Tibial nerve (tissue), 4 donors: ENCODE measurements around the gene TMEM140. TPM values are rescaled to one million over a fixed set of nuclear protein-coding genes. Genes with fewer than 3 reads are reported as not detected.

ENCODE experiments used
- DNase-seq, 2 donors: peaks; one replicate each; pipeline ENCODE4 v3.0.0-alpha.2; 2019; ENCODE audit warnings: low spot score in 2 of 2
- H3K27ac ChIP-seq, 4 donors: fragments of 200-600 bp; sonication (generic) in 3 of 4; one replicate each; pipeline ENCODE4 v1.5.1; 2017 to 2019; ENCODE audit warnings: mild to moderate bottlenecking in 1 of 4
- H3K27me3 ChIP-seq, 2 donors: fragments of 200-600 bp; sonication (generic) in 1 of 2; one replicate each; pipeline versions ENCODE4 v1.5.1 to v1.6.0; 2017 to 2019
- H3K36me3 ChIP-seq, 3 donors: fragments of 200-600 bp; sonication (generic); one replicate each; pipeline ENCODE4 v1.5.1; 2018 to 2019
- H3K4me1 ChIP-seq, 4 donors: fragments of 200-600 bp; sonication (generic) in 3 of 4; one replicate each; pipeline ENCODE4 v1.5.1; 2017 to 2019
- H3K4me3 ChIP-seq, 4 donors: fragments of 200-600 bp; sonication (generic) in 3 of 4; one replicate each; pipeline ENCODE4 v1.5.1; 2017 to 2019; ENCODE audit warnings: mild to moderate bottlenecking in 1 of 4, moderate library complexity in 1 of 4
- H3K9me3 ChIP-seq, 4 donors: fragments of 200-600 bp; sonication (generic) in 3 of 4; one replicate each; pipeline ENCODE4 v1.5.1; 2017 to 2019
- EP300 ChIP-seq, 2 donors: sonication (generic); formaldehyde crosslinking; IDR thresholded peaks; one replicate each; pipeline ENCODE4 v1.6.1; 2017; ENCODE audit warnings: antibody characterized with exemption in 2 of 2, mild to moderate bottlenecking in 1 of 2
- POLR2A ChIP-seq, 2 donors: fragments of 450-650 bp; IDR thresholded peaks; one replicate each; pipeline ENCODE4 v1.6.1; 2017; ENCODE audit warnings: antibody characterized with exemption in 2 of 2, mild to moderate bottlenecking in 2 of 2, moderate library complexity in 2 of 2
- WGBS, 2 donors: methylation state at CpG; one replicate each; pipeline ENCODE4 v1.1.5; 2018; 5-methylcytosine and 5-hydroxymethylcytosine counted together
- total RNA-seq, 4 donors: library from RNA; depleted of rRNA; stranded (reverse); fragments of >200 nt; gene quantifications; one replicate each; pipeline ENCODE4 v1.1.0, GENCODE V29; 2016
- TF ChIP-seq, protein P1 (sequence below), 5 experiments: fragments of 200-600 bp in 3 of 5; fragments of 450-650 bp in 2 of 5; sonication (generic) in 3 of 5; IDR thresholded peaks; one replicate each; pipeline ENCODE4 v1.5.1; 2016 to 2019; ENCODE audit warnings: antibody characterized with exemption in 5 of 5, mild to moderate bottlenecking in 3 of 5, moderate library complexity in 2 of 5

The TMEM140 gene
- 10 to 100 TPM; 20.5 to 46.9 (median 32.5) TPM for total RNA-seq

DNA sequence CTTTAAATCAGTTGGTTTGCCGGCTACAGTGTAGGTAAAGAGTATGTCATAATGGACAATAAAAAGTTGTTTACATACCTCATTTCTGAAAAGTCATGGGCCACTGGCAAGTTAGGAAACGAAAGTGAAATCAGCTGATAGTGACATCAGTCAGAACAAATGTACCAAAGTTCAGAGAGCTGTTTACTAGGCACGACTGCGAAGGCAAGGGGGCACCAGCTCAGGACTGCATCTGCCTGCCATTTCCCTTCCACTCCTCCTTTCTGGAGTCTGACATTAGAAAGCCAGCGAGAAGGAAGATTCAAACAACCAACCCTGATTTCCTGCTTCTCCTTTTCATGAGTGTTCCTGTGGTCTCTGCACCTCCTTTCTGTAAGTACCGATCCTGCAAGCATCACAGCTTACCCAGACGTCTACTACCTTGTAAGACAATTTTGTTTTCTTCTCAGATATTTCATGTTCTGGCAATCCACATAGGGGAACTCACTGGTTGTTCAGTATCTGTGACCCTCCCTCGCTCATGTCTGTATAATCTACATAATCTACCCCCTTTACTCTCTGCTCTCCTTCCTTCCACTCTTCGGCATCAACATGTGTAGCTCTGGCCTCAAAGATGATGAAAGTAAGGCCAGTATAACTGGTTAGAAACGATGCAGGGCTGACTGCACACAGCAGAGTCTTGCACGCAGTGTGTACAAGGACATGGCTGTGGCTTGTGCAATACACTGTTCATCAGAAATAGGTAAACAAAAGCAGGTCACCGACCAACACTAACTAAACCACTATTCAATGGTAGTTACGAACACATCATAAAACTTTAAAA is at the start of gene TMEM140:
Gene TMEM140, plus strand, starts transcription at position 174 of the 823 bp plus-strand sequence. CDS start 16,370 bp downstream, outside the sequence.
- H3K27ac ChIP-seq: peak within 1 kb of the TSS; percentile 88 to 98 (median 96)
- TF ChIP-seq POLR2A (IDR thresholded peaks at IDR 0.05) (peak; percentile 72 to 84), EP300 (IDR thresholded peaks at IDR 0.05) (peak; percentile 92 to 97)
- TF ChIP-seq, protein P1, sequence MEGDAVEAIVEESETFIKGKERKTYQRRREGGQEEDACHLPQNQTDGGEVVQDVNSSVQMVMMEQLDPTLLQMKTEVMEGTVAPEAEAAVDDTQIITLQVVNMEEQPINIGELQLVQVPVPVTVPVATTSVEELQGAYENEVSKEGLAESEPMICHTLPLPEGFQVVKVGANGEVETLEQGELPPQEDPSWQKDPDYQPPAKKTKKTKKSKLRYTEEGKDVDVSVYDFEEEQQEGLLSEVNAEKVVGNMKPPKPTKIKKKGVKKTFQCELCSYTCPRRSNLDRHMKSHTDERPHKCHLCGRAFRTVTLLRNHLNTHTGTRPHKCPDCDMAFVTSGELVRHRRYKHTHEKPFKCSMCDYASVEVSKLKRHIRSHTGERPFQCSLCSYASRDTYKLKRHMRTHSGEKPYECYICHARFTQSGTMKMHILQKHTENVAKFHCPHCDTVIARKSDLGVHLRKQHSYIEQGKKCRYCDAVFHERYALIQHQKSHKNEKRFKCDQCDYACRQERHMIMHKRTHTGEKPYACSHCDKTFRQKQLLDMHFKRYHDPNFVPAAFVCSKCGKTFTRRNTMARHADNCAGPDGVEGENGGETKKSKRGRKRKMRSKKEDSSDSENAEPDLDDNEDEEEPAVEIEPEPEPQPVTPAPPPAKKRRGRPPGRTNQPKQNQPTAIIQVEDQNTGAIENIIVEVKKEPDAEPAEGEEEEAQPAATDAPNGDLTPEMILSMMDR (IDR thresholded peaks at IDR 0.05): peak in 1 of 5 experiments; percentile 15
- H3K4me3 ChIP-seq: peak within 1 kb of the TSS; percentile 43 to 59 (median 52)
- H3K4me1 ChIP-seq: peaks cover 0 to 43% (median 23%) of the 10 kb centered on the region in 4 donors
- peaks cover 0 to 4% (median 0%) of the 10 kb centered on the region in 4 donors for H3K9me3 ChIP-seq
- peaks cover 0 to 11% (median 0%) of the 10 kb centered on the region in 3 donors for H3K36me3 ChIP-seq
- H3K27me3 ChIP-seq: no peaks in the 10 kb centered on the region
- DNase-seq: peak in 1 of 2 donors; percentile 67
- 12 to 16% methylated on average over 13 of the region's 13 CpGs for WGBS, 2 donors

DNA sequence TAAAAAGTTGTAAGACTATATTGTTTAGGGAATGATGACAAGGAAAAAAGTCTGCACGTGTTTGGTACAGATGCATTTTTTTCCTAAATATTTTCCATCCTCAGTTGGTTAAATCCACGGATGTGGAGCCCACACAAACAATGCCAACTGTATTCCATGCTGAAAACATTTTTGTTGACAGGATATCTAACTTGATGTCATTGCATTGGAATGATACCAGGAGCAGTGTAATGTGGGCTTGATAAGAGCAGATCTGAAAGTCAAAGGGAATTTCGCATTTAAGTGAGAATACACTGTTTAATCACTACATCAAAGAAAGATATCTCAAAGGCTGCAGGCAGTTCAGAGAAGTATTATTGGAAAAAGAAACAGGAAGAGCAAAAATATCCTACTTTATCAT is 49.5 kb upstream of the TMEM140 start:
- no peaks in the 10 kb centered on the region for H3K9me3 ChIP-seq
- 34 to 35% methylated on average over 3 of the region's 3 CpGs for WGBS, 2 donors
- DNase-seq: no peak
- H3K36me3 ChIP-seq: peaks cover 0 to 17% (median 0%) of the 10 kb centered on the region in 3 donors
- H3K4me3 ChIP-seq: no peak overlapping the region
- H3K27me3 ChIP-seq: no peaks in the 10 kb centered on the region
- TF ChIP-seq EP300 (IDR thresholded peaks at IDR 0.05): no peak
- no peak for TF ChIP-seq POLR2A (IDR thresholded peaks at IDR 0.05)
- TF ChIP-seq, protein P1 (IDR thresholded peaks at IDR 0.05): no peak
- peak overlapping the region in 1 of 4 donors; percentile 13 for H3K27ac ChIP-seq
- H3K4me1 ChIP-seq: peaks cover 0 to 6% (median 2%) of the 10 kb centered on the region in 4 donors

DNA sequence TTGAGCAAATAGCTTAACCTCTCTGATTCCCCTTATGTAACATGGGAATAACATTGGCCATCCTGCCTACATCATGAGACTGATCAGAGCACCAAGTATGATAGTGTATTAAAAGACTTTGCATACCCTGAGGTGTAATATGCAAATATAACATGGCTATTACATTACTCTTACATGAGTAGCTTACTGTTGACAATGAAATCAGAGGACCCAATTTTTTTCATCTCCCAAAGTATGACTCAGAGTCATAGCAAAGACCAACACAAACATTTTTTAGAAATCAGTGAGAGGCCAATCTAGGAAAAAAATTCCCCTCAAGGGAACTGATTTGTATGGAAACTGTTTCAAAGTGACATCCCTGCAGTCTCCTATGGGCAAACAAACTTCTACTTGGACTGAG is 47.0 kb upstream of the TMEM140 start:
- Histone ChIP-seq H3K27ac (no peak overlapping the region), H3K27me3 (no peaks in the 10 kb centered on the region), H3K4me1 (peaks cover 0 to 6% (median 2%) of the 10 kb centered on the region in 4 donors), H3K9me3 (peaks cover 0 to 8% (median 0%) of the 10 kb centered on the region in 4 donors), H3K4me3 (no peak overlapping the region), H3K36me3 (no peaks in the 10 kb centered on the region)
- DNase-seq: no peak
- TF ChIP-seq, protein P1 (IDR thresholded peaks at IDR 0.05): no peak
- TF ChIP-seq POLR2A (IDR thresholded peaks at IDR 0.05) (no peak), EP300 (IDR thresholded peaks at IDR 0.05) (no peak)

DNA sequence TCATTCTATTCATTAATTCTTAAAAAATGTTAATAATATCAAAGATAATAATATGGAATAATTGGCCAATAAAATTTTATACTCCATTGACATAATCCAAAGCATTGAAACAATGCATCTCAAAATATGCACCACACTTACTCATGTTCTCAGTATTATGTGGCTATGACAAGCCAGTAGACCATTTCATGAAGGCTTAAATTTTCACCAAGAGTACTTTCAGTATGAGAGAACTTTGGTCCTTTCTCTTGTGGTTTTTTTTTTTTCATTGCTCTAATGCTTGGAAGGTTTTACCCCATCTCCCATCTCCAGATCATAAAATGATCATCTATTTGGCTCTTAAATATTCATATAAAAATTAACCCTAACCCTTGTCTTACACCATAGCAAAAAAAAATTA is 45.5 kb upstream of the TMEM140 start:
- no peak overlapping the region for H3K4me3 ChIP-seq
- no peaks in the 10 kb centered on the region for H3K27me3 ChIP-seq
- no peaks in the 10 kb centered on the region for H3K36me3 ChIP-seq
- H3K9me3 ChIP-seq: peaks cover 0 to 13% (median 0%) of the 10 kb centered on the region in 4 donors
- TF ChIP-seq, protein P1 (IDR thresholded peaks at IDR 0.05): no peak
- TF ChIP-seq POLR2A (IDR thresholded peaks at IDR 0.05) (no peak), EP300 (IDR thresholded peaks at IDR 0.05) (no peak)
- DNase-seq: no peak
- no peak overlapping the region for H3K27ac ChIP-seq
- H3K4me1 ChIP-seq: peaks cover 0 to 6% (median 2%) of the 10 kb centered on the region in 4 donors

DNA sequence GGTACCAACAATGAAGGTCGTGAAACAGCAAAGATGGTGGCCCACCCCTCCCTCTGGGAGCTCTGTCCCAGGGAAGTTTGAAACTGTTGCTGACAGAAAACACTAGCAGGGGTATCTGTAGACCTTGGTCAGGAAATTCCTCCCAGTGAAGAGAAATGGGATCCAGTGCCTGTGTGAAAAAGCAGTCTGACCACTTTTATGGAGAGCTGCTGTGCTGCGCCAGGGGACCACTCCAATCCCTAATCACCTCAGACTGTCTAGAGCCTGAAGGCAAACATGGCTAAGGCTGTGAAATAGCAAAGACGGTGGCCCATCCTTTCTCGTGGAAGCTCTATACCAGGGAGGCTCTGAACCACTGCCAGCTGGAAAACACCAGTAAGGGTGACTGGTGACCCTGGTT is 38.3 kb upstream of the TMEM140 start:
- Histone ChIP-seq H3K36me3 (peaks cover 0 to 26% (median 0%) of the 10 kb centered on the region in 3 donors), H3K4me1 (no peaks in the 10 kb centered on the region), H3K27ac (no peak overlapping the region), H3K27me3 (no peaks in the 10 kb centered on the region), H3K4me3 (no peak overlapping the region), H3K9me3 (peaks cover 0 to 13% (median 0%) of the 10 kb centered on the region in 4 donors)
- TF ChIP-seq EP300 (IDR thresholded peaks at IDR 0.05) (no peak), POLR2A (IDR thresholded peaks at IDR 0.05) (no peak)
- TF ChIP-seq, protein P1 (IDR thresholded peaks at IDR 0.05): no peak
- 87 to 90% methylated on average over 4 of the region's 4 CpGs for WGBS, 2 donors
- DNase-seq: no peak
